Measurements from ENCODE around the gene UBE2E2.

DNA sequence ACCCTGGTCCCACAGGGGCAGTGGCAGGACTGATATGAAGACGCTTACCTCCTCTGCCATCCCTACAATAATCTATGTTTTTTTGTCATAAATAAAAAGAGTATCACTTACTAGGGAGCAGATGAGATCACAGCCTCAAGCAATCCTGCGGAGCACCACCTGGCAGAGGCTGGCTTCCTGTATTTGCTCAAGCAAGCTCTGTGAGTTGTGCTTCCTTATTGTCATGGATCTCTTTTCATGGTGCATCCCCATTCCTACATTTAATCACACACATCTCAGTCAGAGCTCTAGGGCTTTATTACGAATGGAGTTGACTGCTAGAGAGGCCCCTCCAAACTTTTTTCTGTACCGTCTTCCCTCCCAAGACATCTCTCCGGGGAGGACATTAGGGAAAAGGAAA, 186.0 kb downstream of the UBE2E2 start:
- TF ChIP-seq POLR2A (IDR thresholded peaks at IDR 0.05; ENCODE audit: extremely low read depth, insufficient read length) (no peak), MYC (IDR thresholded peaks at IDR 0.05; ENCODE audit: low read depth, low read length) (no peak)
- TF ChIP-seq, protein P1, sequence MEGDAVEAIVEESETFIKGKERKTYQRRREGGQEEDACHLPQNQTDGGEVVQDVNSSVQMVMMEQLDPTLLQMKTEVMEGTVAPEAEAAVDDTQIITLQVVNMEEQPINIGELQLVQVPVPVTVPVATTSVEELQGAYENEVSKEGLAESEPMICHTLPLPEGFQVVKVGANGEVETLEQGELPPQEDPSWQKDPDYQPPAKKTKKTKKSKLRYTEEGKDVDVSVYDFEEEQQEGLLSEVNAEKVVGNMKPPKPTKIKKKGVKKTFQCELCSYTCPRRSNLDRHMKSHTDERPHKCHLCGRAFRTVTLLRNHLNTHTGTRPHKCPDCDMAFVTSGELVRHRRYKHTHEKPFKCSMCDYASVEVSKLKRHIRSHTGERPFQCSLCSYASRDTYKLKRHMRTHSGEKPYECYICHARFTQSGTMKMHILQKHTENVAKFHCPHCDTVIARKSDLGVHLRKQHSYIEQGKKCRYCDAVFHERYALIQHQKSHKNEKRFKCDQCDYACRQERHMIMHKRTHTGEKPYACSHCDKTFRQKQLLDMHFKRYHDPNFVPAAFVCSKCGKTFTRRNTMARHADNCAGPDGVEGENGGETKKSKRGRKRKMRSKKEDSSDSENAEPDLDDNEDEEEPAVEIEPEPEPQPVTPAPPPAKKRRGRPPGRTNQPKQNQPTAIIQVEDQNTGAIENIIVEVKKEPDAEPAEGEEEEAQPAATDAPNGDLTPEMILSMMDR (IDR thresholded peaks at IDR 0.05; ENCODE audit: low read depth, low read length), result no peak
- TF ChIP-seq, protein P2, sequence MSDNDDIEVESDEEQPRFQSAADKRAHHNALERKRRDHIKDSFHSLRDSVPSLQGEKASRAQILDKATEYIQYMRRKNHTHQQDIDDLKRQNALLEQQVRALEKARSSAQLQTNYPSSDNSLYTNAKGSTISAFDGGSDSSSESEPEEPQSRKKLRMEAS (IDR thresholded peaks at IDR 0.05; ENCODE audit: low read depth, low read length), result no peak
